SU-DHL-6 (cell line): ENCODE measurements around the gene LHB.

Experiments used
- EZH2phosphoT487 ChIP-seq: fragments of 200-600 bp; sonication (generic), shearing (Covaris generic); conservative IDR thresholded peaks from 2 replicates; pipeline ENCODE4 v1.6.1; 2018; ENCODE audit warnings: mild to moderate bottlenecking, antibody characterized with exemption, low read length, moderate library complexity, mixed read lengths
- TF ChIP-seq, protein P1 (sequence below): fragments of 200-600 bp; sonication (generic); IDR thresholded peaks from one replicate; pipeline ENCODE4 v1.5.1; 2017; ENCODE audit warnings: antibody characterized with exemption, mild to moderate bottlenecking, low read length, moderate library complexity; ENCODE audit not compliant: insufficient read depth, poor library complexity, severe bottlenecking

DNA sequence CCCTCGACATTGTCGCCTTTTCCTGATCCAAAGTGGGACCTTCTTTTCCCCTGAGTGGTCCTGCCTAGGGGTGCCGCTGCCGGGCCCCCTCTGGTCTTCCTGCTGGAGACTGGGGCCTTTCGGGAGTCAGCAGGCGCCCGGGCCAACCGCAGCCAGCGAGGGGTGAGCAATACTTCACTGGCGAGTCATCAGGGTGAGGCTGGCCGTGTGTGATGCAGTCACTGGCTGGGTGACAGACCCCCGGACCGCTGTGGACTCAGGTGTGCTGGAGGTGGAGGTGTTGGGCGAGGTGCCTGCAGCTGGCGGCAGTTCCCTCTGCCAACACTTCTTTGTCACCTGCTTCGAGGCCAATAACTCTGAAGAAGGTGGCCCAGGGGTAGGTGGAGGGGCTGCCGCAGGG is 25.3 kb upstream of the LHB start:
- no peak for TF ChIP-seq EZH2phosphoT487
- TF ChIP-seq, protein P1, sequence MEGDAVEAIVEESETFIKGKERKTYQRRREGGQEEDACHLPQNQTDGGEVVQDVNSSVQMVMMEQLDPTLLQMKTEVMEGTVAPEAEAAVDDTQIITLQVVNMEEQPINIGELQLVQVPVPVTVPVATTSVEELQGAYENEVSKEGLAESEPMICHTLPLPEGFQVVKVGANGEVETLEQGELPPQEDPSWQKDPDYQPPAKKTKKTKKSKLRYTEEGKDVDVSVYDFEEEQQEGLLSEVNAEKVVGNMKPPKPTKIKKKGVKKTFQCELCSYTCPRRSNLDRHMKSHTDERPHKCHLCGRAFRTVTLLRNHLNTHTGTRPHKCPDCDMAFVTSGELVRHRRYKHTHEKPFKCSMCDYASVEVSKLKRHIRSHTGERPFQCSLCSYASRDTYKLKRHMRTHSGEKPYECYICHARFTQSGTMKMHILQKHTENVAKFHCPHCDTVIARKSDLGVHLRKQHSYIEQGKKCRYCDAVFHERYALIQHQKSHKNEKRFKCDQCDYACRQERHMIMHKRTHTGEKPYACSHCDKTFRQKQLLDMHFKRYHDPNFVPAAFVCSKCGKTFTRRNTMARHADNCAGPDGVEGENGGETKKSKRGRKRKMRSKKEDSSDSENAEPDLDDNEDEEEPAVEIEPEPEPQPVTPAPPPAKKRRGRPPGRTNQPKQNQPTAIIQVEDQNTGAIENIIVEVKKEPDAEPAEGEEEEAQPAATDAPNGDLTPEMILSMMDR: no peak
